Ramos (cell line): ENCODE data around the gene PTP4A1.

ENCODE experiments used
- in situ Hi-C: fragments of 300-500 bp; cut with MboI; formaldehyde crosslinking; loops from one replicate; pipeline ENCODE4 v1.14.3; 2022; ENCODE audit warnings: low sequenced_read_pairs; ENCODE audit not compliant: unreplicated experiment

Gene PTP4A1

DNA sequence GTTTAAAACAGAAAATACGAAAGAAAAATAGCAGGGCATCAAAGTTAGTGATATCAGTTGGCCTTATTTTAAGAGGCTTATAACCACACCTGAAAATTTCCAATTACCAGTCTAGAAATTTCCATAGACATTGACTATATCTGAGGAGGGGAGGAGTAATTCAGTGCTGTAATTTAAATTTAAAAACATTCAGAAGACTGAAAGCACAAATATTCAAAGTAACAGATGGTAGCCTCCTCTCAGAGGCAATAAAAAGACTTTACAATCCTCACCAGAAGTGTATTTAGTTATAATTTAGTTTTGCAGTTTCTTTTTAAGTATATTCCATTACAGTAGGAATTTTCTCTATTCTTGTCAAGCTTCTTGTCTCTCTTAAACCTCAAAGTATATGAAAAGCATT, 18.4 kb upstream of the PTP4A1 start:
- in situ Hi-C loops, result no loop called here

DNA sequence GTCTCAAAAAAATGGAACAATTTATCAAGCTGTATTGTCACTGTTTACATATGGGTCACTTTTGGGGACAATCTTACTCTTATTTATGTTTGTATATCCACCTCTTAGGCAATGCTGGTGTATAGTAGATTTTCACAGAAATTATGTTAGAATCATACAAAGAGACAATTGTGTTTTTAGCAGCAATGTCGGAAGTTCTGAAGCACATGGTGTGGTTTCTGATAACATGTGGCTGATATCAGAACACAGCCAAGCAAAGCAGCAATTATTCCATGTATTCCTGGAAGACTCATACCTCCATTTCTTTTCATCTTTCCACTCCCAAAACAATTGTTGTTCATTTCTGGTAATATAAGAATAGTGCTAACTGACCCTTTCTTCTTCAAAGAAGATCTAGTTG, 17.5 kb upstream of the PTP4A1 start:
- in situ Hi-C loops, result no loop called here

DNA sequence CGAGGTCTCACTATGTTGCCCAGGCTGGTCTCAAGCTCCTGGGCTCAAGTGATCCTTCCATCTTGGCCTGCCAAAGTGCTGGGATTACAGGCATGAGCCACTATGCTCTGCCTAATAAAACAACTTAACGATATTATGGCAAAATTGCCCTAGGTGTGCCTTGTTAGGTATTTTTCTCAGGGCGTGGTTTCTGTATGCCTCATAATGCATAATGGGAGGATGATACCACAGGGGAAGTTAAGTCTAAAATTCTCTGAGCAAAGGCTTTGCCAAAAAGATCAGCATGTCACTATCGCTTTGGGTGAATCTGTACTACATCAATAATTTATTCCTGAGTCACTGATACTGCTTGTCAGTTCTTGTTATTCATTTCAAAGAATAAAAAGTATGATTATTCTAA, 15.9 kb upstream of the PTP4A1 start:
- in situ Hi-C loops, result no loop called here

DNA sequence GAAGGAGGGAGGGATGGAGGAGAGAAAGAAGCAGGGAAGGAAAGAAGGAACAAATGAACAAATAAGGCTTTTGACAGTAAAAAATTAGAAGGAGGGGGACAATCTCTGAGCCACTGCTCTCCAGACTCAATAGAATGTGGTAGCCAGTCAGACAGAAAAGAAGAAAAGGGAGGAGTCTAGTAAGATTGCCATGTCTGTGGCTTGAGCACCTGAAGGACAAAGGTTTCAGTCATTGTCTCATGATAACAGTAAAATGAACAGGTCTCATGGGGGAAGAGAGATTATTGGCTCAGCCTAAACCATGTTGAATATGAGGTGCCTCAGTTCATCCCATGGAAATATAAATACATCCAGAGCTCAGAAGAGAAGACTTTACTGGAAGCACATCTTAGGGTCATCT, 14.0 kb upstream of the PTP4A1 start:
- in situ Hi-C loops, result no loop called here

DNA sequence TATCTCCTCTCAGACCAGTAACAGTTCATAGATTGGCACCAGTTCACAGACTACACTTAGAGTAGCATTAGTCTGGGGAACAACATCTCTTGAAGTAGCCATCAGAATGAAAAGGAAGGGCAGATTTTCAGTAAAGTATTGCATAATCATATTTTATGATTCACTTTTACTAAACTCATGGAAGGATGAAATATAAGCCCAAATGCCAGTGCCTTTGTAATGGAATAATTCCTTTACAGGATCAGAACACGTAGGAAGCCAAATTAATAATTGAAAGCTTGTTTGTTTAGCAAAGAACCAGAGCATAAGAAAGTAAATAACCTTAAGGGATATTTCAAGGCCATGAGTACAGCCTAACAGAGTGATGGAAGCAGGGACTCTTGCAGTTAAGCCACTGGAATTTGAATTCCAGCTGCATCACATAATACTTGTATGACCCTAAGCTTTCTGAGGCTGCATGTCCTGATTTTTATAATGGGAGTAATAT, 11.4 kb upstream of the PTP4A1 start:
- in situ Hi-C loops, result no loop called here

DNA sequence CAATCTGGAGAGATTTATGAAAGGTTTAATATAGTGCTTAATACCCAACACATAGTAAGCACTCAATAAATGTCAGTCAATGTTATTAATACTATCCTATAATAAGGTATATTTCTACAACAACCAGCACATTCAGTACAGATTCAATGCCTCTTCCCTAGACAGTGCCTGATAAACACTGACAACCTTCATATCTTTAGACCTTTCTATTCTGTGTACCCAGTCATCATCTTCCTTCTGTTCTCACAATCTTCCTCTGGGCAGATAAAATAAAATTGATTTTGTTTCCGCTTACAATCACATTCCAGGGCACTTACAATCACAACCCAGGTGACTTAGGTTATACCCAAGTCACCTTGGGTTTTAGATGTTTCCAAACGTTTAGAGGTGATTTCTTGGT, 11.0 kb upstream of the PTP4A1 start:
- in situ Hi-C loops, result no loop called here

DNA sequence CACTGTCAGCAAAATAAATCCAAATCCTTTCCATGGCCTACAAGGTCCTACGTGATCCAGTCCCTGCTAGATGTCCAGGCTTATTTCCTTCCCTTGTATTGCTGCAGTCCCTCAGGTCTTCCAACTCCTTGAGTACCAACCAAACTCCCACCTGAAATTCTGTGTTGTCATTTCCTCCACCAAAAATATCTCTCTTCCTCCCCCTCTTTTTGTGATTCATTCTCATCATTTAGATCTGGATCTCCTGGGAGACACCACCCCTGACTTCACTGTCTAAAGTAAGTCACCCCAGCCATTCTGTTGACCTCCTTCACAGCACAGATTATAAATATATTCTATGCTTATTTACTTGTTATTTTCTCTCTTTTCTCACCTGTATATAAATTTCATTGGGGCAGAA, 9.0 kb upstream of the PTP4A1 start:
- in situ Hi-C loops, result no loop called here

DNA sequence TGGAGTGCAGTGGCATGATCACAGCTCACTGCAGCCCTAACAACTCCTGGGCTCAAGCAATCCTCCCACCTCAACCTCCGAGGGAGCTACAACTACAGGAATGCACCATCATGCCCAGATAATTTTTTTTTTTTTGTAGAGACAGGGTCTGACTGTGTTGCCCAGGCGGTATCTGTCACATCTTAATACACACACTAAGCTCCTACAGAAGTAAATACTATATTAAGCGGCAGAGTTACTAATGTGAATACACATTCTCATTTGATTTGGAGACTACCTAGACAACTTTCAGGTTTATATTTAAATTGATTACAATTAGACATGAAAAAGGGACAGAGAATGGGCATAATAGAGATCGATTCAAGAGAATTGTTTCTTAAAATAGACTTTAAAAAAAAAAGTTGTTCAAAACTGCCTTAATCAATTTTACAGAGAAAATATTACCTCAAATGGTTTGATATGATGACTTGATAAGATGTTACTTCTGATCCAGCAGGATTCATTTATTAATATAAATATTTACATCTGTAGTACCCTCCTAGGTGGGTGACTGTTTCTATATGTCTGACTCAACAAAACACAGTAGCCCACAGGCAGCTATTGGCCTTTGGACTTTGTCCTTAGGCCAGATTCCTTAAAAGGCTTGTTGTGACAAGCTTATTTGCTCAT, 7.1 kb upstream of the PTP4A1 start:
- in situ Hi-C loops, result no loop called here

DNA sequence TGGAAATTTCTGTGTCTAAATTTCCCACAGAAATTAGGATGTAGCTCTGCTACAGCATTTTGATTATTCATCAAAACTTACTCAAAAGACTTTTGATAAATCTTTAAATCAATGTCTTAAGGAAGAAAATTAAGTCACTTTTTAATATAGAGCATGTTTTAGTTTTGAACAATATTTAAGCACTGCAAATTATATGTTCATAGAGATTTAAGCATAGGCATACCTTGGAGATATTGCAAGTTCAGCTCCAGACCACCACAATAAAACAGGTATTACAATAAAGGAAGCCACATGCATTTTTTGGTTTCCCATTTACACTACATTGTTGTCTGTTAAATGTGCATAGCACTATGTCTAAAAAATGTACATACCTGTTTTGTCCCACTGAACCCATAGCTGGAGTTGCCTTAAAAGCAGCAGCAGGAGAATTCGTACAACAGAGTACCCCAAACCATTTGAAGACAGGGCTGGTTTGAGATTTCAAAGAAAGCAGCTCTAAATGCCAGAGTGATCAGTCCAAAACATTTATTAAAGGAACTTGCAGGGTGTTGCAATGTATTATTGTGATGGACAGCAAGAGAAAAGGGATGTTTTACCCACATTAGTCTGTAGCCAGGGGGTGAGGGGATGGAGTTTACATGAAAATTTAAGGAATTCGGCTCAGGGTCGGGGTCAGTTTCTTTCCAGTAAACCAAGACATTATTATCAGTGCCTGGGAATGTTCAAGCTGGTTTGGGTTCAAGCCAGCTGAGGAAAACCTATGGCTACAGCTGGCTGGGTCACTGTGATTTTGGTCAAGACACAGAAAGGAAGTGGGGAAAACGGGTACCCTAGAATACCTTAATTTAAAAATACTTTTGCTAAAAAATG, 6.3 kb upstream of the PTP4A1 start:
- in situ Hi-C loops, result no loop called here

DNA sequence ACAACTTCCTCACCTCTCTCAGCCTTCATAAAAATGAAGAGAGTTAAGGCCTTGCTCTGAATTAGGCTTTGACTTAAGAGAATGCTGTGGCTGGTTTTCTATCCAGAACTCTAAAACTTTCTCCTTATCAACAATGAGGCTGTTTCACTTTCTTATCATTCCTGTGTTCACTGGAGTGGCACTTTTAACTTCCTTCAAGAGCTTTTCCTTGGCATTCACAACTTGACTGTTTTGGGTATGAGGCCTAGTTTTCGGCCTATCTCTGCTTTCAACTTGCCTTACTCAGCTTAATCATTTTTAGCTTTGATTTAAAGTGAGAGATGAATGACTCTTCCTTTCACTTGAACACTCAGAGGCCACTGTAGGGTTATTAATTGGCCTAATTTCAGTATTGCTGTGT, 4.3 kb upstream of the PTP4A1 start:
- in situ Hi-C loops, result no loop called here

DNA sequence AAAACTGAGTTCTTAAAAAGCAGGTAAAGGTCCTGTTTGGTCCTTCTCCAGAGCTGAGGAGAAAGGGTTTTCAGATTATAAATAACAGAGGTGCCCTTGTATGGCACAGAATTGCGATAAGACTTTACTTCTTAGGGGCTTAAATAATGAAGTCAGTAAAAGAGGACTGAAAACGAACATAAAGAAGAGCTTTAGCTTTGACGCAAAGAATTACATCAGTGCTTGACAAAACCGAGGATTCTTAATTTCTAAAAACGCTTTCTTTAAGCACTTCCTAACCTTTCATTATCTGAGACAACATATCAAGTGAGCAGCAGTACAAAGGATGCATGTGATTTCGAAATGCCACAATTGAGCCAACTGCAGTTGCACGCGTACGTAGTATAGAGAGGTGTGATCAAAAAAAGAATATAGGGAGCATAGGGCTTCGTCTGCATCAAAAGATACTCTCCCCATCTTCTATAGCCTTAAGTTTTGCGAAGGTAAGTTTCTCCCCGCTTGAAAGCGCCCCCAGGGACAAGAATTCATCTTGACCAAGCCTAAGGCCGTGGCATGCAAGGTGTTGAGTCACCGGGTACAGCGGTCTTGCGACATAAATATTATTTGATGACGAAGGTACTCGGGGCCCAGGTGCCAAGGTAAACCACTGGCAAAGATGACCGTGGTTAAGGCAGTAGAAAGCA, 778 bp upstream of the PTP4A1 start:
- in situ Hi-C loops, result no loop called here

DNA sequence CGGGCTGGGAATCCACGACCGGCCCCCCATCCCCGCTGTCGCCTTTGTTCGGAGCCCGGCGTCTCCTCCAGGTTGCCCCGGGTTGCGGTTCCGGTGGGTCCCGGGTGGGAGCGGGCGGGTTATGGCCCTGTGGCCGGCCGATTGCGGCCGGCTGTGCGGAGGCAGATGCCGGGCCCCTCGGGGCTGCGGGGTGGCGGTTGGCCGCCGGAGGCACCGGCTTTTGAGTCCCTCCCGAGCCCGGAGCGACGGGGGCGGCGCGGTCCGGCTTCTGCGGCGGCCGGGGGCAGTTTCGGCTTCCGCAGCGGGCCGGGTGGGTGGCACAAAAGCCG, 431 bp downstream of the PTP4A1 start:
- in situ Hi-C loops, result no loop called here

DNA sequence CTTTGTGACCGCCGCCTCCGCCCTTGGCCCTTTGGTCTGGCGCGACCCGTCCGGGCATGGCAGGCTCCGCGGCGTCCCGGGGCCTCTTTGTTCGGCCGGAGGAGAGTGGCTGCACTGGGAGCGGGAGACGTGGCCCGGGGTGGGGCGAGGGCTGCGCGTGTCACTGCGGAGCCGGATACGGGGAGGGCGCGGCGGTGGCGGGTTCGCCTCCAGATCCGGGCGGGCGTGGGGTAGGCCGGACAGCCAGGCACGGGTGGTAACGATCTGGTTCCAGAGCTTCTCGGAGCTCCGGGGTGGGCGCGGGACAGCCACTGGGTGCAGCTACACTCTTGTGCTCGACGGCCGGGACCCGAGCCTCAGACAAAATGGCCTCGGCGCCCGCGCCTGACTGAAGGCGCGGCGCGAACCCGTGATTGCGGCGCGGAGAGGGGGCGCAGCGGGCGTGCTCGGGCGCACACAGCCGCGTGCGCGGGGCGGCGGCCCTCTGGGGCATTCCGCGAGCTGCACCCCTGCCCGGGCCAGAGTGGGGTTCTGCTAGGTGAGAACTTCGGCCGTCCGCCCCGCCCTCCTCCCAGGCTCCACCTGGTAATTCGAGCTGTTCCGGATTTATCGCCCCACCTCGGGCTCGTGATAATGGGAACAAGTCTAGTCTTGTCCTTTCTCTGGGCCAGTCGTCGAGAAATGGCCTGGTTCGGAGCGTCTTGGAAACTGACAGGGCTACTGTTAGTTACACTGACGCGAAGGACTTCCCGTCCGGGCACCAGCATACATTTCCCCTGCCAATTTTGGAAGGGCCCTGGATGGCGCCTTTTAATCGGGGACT, 1.0 kb downstream of the PTP4A1 start:
- in situ Hi-C loops, result no loop called here

DNA sequence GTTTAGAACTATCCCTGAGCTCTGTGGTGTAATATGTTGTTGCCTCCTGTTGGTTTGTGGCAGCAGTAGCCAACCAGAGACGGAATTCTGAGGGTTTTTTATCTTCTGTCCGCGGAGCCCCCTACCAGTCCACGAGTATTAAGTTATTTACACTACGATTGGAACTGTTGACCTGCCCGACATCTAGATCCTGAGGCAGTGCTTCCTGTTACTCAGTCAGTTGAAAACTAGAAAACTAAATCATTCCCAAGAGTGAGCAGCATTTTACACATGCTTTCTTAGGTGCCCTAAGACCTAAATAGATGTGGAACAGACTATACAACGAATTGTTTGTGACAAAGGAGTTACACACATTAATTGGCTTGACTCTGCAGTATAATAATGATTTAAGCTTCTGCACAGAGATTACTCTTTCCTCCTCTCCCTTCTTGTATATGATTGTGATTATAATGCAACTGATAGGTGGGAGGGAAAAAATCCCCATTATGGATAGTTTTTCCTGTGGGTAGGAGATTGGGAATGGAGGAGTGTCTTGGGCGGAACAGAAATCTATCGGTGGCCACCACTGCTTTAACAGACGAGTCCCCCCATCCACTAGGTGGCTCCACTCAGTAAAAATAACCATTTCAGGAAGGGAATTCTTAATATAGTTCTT, 1.7 kb downstream of the PTP4A1 start:
- in situ Hi-C loops, result no loop called here

DNA sequence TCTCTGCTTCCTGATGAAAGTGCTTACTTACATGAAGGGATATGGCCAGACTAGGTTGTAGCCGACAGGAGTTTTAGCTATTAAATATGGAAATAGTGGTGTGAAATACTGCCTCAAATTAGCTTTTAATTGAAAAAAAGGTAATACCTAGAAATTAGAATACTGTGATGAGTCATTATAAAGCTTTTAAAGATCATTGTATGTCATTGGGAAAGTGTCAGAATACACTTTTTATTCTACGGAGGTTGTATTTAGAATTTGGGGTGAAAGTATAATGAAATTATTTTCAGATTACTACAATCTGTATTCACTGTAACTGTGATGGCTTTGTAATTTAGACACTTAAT, 2.2 kb downstream of the PTP4A1 start:
- in situ Hi-C loops, result no loop called here

DNA sequence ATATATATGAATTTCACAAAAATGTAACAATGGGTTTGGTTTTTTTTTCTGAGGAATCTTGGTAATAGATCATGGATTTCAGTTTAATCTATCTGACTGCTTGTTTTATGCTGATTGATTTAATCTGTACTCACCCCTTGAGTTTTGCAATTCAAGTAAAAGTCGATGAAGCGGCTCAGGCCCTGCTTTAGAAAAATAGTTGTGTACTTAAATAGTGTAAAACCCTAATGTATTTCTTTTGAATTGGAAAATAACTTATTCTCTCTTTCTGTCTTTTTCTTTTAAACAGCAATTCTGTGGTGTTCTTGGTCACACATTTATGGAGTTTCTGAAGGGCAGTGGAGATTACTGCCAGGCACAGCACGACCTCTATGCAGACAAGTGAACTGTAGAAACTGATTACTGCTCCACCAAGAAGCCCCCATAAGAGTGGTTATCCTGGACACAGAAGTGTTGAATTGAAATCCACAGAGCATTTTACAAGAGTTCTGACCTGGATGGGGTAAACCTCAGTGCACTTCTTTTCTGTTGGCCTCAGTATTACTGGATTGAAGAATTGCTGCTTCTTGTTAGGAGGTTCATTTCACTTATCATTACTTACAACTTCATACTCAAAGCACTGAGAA, 4.0 kb downstream of the PTP4A1 start:
- in situ Hi-C loops, result no loop called here

DNA sequence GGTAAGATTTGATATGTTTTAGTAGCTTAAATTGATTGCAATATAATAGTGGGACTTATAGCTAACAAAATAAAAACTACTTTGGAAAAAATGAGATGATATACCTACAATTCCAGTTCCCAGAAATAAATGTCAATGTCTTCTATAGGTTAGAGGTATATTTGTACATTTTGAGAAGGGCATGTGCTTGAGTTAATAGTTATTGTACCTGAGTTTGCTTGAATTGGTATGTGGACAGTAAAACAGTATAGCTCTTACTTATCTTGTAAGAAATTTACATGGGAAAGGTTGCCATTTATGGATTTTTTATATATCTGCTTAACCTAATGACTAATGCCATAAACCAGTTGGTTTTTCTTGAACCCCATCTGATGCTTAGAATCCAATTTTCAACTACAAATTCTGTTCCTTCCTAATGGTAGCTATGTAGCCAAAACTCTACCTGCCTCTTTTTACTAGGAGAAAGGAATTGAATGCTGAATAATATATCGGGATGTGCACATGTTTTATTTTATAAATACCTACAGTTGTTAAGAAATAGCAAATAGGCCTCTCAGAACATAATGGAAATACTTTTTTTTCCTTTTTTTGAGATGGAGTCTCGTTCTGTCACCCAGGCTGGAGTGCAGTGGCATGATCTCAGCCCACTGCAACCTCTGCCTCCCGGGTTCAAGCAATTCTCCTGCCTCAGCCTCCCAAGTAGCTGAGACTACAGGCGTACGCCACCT, 4.9 kb downstream of the PTP4A1 start:
- in situ Hi-C loops, result no loop called here

DNA sequence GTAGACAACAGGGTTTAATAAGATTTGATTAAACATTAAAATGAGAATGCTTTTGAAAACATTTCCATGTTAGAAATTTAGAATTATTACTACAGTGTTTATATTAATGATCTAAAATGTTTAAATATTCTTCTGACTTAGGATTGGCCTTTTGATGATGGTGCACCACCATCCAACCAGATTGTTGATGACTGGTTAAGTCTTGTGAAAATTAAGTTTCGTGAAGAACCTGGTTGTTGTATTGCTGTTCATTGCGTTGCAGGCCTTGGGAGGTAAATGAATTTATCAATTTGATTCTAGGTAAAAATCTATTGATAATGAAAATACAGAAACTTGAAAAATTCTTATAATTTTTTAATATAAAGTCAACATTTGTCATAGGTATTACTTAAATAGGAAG, 6.5 kb downstream of the PTP4A1 start:
- in situ Hi-C loops, result no loop called here
